OCI-LY7 (cell line): Measurements from ENCODE around the gene PDCD11. TPM values are rescaled to one million over a fixed set of nuclear protein-coding genes. Genes with fewer than 3 reads are reported as not detected.
"Not testable (repeated sequence)": the region's sequence is repeated elsewhere in the genome, so short reads cannot be mapped to it uniquely, and the experiment has no call there.

Source experiments
- BruUV-seq: library from RNA; stranded (reverse); fragments of 400-500 nt; replicated peaks from 2 replicates; lab custom pipeline; 2021; lab: Mats Ljungman, UMichigan
- CTCF ChIA-PET: fragments of 300-600 bp; sonication (Branson Sonifier 250); formaldehyde crosslinking; loops from one replicate; lab custom pipeline; 2022; ENCODE audit warnings: antibody characterized with exemption; ENCODE audit not compliant: unreplicated experiment; lab: Charles Lee
- POLR2A ChIA-PET: fragments of 300-600 bp; sonication (Branson Sonifier 250); formaldehyde crosslinking; loops from one replicate; lab custom pipeline; 2022; ENCODE audit warnings: antibody characterized with exemption; lab: Charles Lee
- DNase-seq: peaks from one replicate; pipeline ENCODE4 v3.0.0-alpha.2; 2015; ENCODE audit warnings: low spot score
- H2AFZ ChIP-seq: fragments of 200-600 bp; sonication (generic), shearing (Covaris generic); 2 replicates; pipeline ENCODE4 v1.6.1; 2014; ENCODE audit warnings: mild to moderate bottlenecking, antibody characterized with exemption, low read length, moderate library complexity
- H3K27ac ChIP-seq: fragments of 200-600 bp; sonication (generic); 2 replicates; pipeline ENCODE4 v1.5.1; 2014; ENCODE audit warnings: mixed run types, low read depth, mild to moderate bottlenecking, moderate library complexity, low read length, inconsistent platforms; ENCODE audit not compliant: poor library complexity, severe bottlenecking
- H3K36me3 ChIP-seq: fragments of 200-600 bp; sonication (generic); 2 replicates; pipeline ENCODE4 v1.6.1; 2014; ENCODE audit warnings: mild to moderate bottlenecking, antibody characterized with exemption, low read length, moderate library complexity, mixed read lengths; ENCODE audit not compliant: insufficient read depth
- H3K4me1 ChIP-seq: fragments of 200-600 bp; sonication (generic); 2 replicates; pipeline ENCODE4 v1.5.1; 2014; ENCODE audit warnings: mild to moderate bottlenecking, low read length; ENCODE audit not compliant: insufficient read depth, poor library complexity, severe bottlenecking
- H3K4me2 ChIP-seq: fragments of 200-600 bp; sonication (generic); 2 replicates; pipeline ENCODE4 v1.6.1; 2014; ENCODE audit warnings: mild to moderate bottlenecking, low read length
- H3K4me3 ChIP-seq: fragments of 200-600 bp; sonication (generic); 2 replicates; pipeline ENCODE4 v1.5.1; 2014; ENCODE audit warnings: mild to moderate bottlenecking, low read depth, low read length; ENCODE audit not compliant: poor library complexity, severe bottlenecking
- H3K79me2 ChIP-seq: fragments of 200-600 bp; sonication (generic); 2 replicates; pipeline ENCODE4 v1.6.1; 2016; ENCODE audit warnings: low read depth, mild to moderate bottlenecking, low read length, moderate library complexity, mixed read lengths; ENCODE audit not compliant: insufficient read depth
- H3K9me2 ChIP-seq: fragments of 200-600 bp; sonication (generic); 2 replicates; pipeline ENCODE4 v1.6.1; 2016; ENCODE audit warnings: mild to moderate bottlenecking, low read length, mixed read lengths; ENCODE audit not compliant: insufficient read depth
- H3K9me3 ChIP-seq: fragments of 200-600 bp; sonication (generic); 2 replicates; pipeline ENCODE4 v1.6.1; 2014; ENCODE audit warnings: mild to moderate bottlenecking, mixed run types, low read length, mixed read lengths
- H4K20me1 ChIP-seq: fragments of 200-600 bp; sonication (generic); 2 replicates; pipeline ENCODE4 v1.6.1; 2014; ENCODE audit warnings: mild to moderate bottlenecking, antibody characterized with exemption, low read length, moderate library complexity, mixed read lengths; ENCODE audit not compliant: insufficient read depth
- EZH2phosphoT487 ChIP-seq: fragments of 200-600 bp; sonication (generic); IDR thresholded peaks from 2 replicates; pipeline ENCODE4 v1.6.1; 2018; ENCODE audit warnings: low read depth, borderline replicate concordance, mild to moderate bottlenecking, mixed run types, antibody characterized with exemption, low read length, moderate library complexity, mixed read lengths
- intact Hi-C: fragments of 100-400 bp; cut with micrococcal nuclease; formaldehyde crosslinking; loops from one replicate; pipeline ENCODE4 v1.10.0; 2022; ENCODE audit not compliant: unreplicated experiment
- total RNA-seq, 2 experiments: library from RNA; depleted of rRNA in 1 of 2; stranded (reverse); fragments of >200 nt in 1 of 2; shearing (Covaris generic) in 1 of 2; gene quantifications; 2 replicates each; pipeline ENCODE4 v1.2.3, GENCODE V29; 2014 to 2022
- TF ChIP-seq, protein P1 (sequence below): fragments of 200-600 bp; sonication (generic); conservative IDR thresholded peaks from 2 replicates; pipeline ENCODE4 v1.5.1; 2014; ENCODE audit warnings: mild to moderate bottlenecking, antibody characterized with exemption, low read length, moderate library complexity, mixed read lengths

PDCD11 gene
- total RNA-seq, 2 experiments from 2014 or later = 54.5 to 68.4 TPM

DNA sequence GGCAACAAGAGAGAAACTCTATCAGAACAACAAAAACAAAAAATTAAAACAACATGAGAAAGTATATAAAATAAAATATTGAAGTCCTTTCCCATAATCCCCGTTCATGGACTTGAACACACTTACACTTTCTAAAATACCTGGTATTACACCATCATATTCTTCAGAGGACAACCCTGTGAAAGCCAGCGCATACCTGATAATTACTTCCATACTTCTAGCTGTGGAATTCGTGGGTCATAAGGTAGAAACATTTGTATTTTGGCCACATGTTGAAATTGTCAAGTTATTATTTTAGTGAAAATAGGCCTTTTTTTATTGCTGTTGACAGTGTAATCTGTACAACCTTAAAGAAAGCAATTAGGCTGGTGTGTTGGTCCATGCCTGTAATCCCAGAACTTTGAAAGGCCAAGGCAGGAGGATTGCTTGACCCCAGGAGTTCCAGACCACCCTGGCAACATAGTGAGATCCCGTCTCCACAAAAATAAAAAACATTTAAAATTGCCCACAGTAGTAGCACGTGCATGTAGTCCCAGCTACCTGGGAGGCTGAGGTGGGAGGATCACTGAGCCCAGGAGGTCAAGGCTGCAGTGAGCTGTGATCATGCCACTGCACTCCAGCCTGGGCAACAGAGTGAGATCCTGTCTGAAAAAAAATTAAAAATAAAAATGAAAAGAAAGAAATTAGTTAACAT is 40.4 kb upstream of the PDCD11 start:
- no peaks in the 10 kb centered on the region for H3K36me3 ChIP-seq
- no peaks in the 10 kb centered on the region for H3K79me2 ChIP-seq
- ChIA-PET POLR2A (interaction anchor here (0.6 kb wide), 1 partner anchor 538 kb away, joined by 5 read pairs; no protein-coding TSS in a partner anchor), CTCF (no interaction called here)
- no peak overlapping the region for H3K27ac ChIP-seq
- H3K4me1 ChIP-seq = peaks cover 7% of the 10 kb centered on the region
- H2AFZ ChIP-seq = no peak overlapping the region
- no peak for DNase-seq
- H4K20me1 ChIP-seq = no peaks in the 10 kb centered on the region
- H3K4me2 ChIP-seq = no peak overlapping the region
- intact Hi-C loops = no loop called here
- no peaks in the 10 kb centered on the region for H3K9me2 ChIP-seq
- no peak overlapping the region for H3K4me3 ChIP-seq
- TF ChIP-seq EZH2phosphoT487 = no peak
- TF ChIP-seq, protein P1, sequence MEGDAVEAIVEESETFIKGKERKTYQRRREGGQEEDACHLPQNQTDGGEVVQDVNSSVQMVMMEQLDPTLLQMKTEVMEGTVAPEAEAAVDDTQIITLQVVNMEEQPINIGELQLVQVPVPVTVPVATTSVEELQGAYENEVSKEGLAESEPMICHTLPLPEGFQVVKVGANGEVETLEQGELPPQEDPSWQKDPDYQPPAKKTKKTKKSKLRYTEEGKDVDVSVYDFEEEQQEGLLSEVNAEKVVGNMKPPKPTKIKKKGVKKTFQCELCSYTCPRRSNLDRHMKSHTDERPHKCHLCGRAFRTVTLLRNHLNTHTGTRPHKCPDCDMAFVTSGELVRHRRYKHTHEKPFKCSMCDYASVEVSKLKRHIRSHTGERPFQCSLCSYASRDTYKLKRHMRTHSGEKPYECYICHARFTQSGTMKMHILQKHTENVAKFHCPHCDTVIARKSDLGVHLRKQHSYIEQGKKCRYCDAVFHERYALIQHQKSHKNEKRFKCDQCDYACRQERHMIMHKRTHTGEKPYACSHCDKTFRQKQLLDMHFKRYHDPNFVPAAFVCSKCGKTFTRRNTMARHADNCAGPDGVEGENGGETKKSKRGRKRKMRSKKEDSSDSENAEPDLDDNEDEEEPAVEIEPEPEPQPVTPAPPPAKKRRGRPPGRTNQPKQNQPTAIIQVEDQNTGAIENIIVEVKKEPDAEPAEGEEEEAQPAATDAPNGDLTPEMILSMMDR = no peak
- no TSS peak for BruUV-seq
- no peaks in the 10 kb centered on the region for H3K9me3 ChIP-seq

DNA sequence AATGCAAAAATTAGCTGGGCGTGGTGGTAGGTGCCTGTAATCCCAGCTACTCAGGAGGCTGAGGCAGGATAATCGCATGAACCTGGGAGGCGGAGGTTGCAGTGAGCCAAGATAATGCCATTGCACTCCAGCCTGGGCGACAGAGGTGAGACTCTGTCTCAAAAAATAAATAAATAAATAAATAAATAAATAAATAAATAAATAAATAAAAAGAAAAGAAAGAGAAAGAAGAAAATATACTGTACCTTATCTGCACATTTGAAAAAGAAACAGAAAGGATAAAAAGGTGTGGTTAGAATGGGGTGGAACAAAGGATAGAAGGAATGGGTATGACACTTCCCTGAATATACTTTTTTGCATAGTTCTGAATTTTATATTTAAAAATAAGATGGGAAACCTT is 36.9 kb upstream of the PDCD11 start:
- POLR2A ChIA-PET = interaction anchor here (0.7 kb wide), 1 partner anchor 128 kb away, joined by 3 read pairs; no protein-coding TSS in a partner anchor
- H3K9me2 ChIP-seq, H3K9me3 ChIP-seq, H3K4me3 ChIP-seq, H2AFZ ChIP-seq, H3K4me2 ChIP-seq, H4K20me1 ChIP-seq, H3K27ac ChIP-seq, CTCF ChIA-PET, intact Hi-C loops, DNase-seq, H3K36me3 ChIP-seq, H3K4me1 ChIP-seq, H3K79me2 ChIP-seq, BruUV-seq: not testable (repeated sequence)

DNA sequence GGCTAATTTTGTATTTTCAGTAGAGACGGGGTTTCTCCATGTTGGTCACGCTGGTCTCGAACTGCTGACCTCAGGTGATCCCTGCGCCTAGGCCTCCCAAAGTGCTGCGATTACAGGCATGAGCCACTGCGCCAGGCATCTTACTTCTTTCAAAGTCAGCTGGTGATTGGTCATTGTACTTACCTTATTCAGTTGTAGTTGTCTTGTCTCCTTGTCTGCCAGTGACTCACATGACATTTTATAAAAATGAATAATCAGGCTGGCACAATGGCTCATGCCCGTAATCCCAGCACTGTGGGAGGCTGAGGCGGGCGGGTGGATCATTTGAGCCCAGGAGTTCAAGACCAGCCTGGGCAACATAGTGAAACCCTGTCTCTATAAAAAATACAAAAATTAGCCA is 35.6 kb upstream of the PDCD11 start:
- CTCF ChIA-PET = not testable (repeated sequence)
- POLR2A ChIA-PET = interaction anchor here (0.6 kb wide), 1 partner anchor 29 kb away, joined by 3 read pairs; no protein-coding TSS in a partner anchor

More for the DNA sequence above, 35.6 kb upstream of the PDCD11 start:
- H3K79me2 ChIP-seq, H3K4me2 ChIP-seq, H3K4me3 ChIP-seq, intact Hi-C loops, DNase-seq, H3K9me2 ChIP-seq, H2AFZ ChIP-seq, H3K4me1 ChIP-seq, BruUV-seq, H3K36me3 ChIP-seq, H3K9me3 ChIP-seq, H3K27ac ChIP-seq, H4K20me1 ChIP-seq: not testable (repeated sequence)
